CD4-positive, alpha-beta T cell (primary cell): Measurements from ENCODE around the gene OR5K3. TPM values are rescaled to one million over a fixed set of nuclear protein-coding genes. Genes with fewer than 3 reads are reported as not detected.

ENCODE experiments used
- ATAC-seq: fragments of 200-7000 bp; cut with Tn5 transposase; one replicate; pipeline ENCODE4 v1.10.0; 2022; ENCODE audit warnings: mild to moderate bottlenecking; ENCODE audit not compliant: poor library complexity
- CTCF ChIA-PET: fragments of 350-600 bp; sonication (Branson Sonifier 250); formaldehyde crosslinking; loops from one replicate; lab custom pipeline; 2021; ENCODE audit warnings: antibody characterized with exemption, inconsistent platforms; lab: Charles Lee
- POLR2A ChIA-PET: fragments of 350-600 bp; sonication (Branson Sonifier 250); formaldehyde crosslinking; loops from one replicate; lab custom pipeline; 2021; ENCODE audit warnings: antibody characterized with exemption, inconsistent platforms; lab: Charles Lee
- DNase-seq, 14 experiments: peaks; one replicate each; pipeline ENCODE4 v3.0.0-alpha.2; 2013 to 2020; ENCODE audit warnings: mixed read lengths in 2 of 14
- H3K27ac ChIP-seq, 2 donors: one replicate each; pipeline versions ENCODE4 v1.5.1 to v1.7.0; 2013; ENCODE audit warnings: low read length in 2 of 2, low read depth in 1 of 2, mild to moderate bottlenecking in 1 of 2
- H3K27me3 ChIP-seq, 2 experiments: 1 replicate in 1 of 2; 2 replicates in 1 of 2; pipeline versions ENCODE4 v1.6.1 to v1.7.0; 2013; ENCODE audit warnings: low read length in 2 of 2, control low read depth in 1 of 2, mild to moderate bottlenecking in 1 of 2, moderate library complexity in 1 of 2; ENCODE audit not compliant: insufficient read depth in 2 of 2, control insufficient read depth in 1 of 2
- H3K36me3 ChIP-seq: one replicate; pipeline ENCODE4 v1.6.1; 2013; ENCODE audit warnings: low read length, control low read depth; ENCODE audit not compliant: insufficient read depth
- H3K4me1 ChIP-seq: one replicate; pipeline ENCODE4 v1.6.1; 2013; ENCODE audit warnings: low read length, control low read depth; ENCODE audit not compliant: insufficient read depth
- H3K4me3 ChIP-seq: one replicate; pipeline ENCODE4 v1.5.1; 2013; ENCODE audit warnings: mild to moderate bottlenecking, low read length, moderate library complexity
- H3K9me3 ChIP-seq, 2 experiments: 1 replicate in 1 of 2; 2 replicates in 1 of 2; pipeline versions ENCODE4 v1.6.1 to v1.7.0; 2013; ENCODE audit warnings: low read length in 2 of 2, mild to moderate bottlenecking in 2 of 2, control low read depth in 1 of 2, moderate library complexity in 1 of 2; ENCODE audit not compliant: control insufficient read depth in 1 of 2, insufficient read depth in 1 of 2
- H3K27ac Mint-ChIP-seq: one replicate; pipeline ENCODE4 v1.8.0; 2020; ENCODE audit warnings: mixed read lengths
- H3K27me3 Mint-ChIP-seq: one replicate; pipeline ENCODE4 v1.8.0; 2021; ENCODE audit warnings: mixed read lengths
- H3K36me3 Mint-ChIP-seq: one replicate; pipeline ENCODE4 v1.8.0; 2021; ENCODE audit warnings: low read depth, mixed read lengths
- H3K4me1 Mint-ChIP-seq: one replicate; pipeline ENCODE4 v1.8.0; 2021; ENCODE audit warnings: low read depth, mixed read lengths
- H3K4me3 Mint-ChIP-seq: one replicate; pipeline ENCODE4 v1.8.0; 2020; ENCODE audit warnings: mild to moderate bottlenecking, mixed read lengths
- H3K9me3 Mint-ChIP-seq: one replicate; pipeline ENCODE4 v1.8.0; 2020; ENCODE audit warnings: mixed read lengths
- CTCF ChIP-seq: fragments of 200-600 bp; IDR thresholded peaks from one replicate; pipeline ENCODE4 v1.8.0; 2022; ENCODE audit warnings: antibody characterized with exemption, mild to moderate bottlenecking
- intact Hi-C, 2 experiments: fragments of 100-400 bp; cut with DNase I in 1 of 2; cut with micrococcal nuclease in 1 of 2; formaldehyde crosslinking; loops; one replicate each; pipeline versions ENCODE4 v1.15.1 to v1.9.0; 2023 to 2025; cut with DNase I, micrococcal nuclease
- total RNA-seq, 174 experiments: library from RNA in 2 of 174; stranded (reverse) in 2 of 174; gene quantifications; one replicate each; pipeline ENCODE4 v1.2.3 and lab custom pipeline; 2021 to 2026

The OR5K3 gene
- total RNA-seq, 2 experiments from 2014 or later: not detected

- Mint-ChIP-seq H3K4me3 (no peak overlapping the region), H3K36me3 (no peaks in the 10 kb centered on the region), H3K9me3 (peaks cover 7% of the 10 kb centered on the region), H3K4me1 (no peaks in the 10 kb centered on the region), H3K27me3 (peaks cover 6% of the 10 kb centered on the region), H3K27ac (no peak overlapping the region)
- ChIA-PET POLR2A (no interaction called here), CTCF (no interaction called here)
- no peak for TF ChIP-seq CTCF
- H3K27me3 ChIP-seq: no peaks in the 10 kb centered on the region
- intact Hi-C loops: no loop called here
- DNase-seq: no peak
- peaks cover 0 to 2% of the 10 kb centered on the region in 2 experiments for H3K9me3 ChIP-seq
- no peak overlapping the region for H3K4me3 ChIP-seq
- no peaks in the 10 kb centered on the region for H3K36me3 ChIP-seq
- H3K4me1 ChIP-seq: no peaks in the 10 kb centered on the region
- no peak for ATAC-seq
- no peak overlapping the region for H3K27ac ChIP-seq
Observed at GRCh38 chr3:98372445-98372844, 18.0 kb upstream of the OR5K3 start.

- POLR2A ChIA-PET: no interaction called here
- Mint-ChIP-seq H3K9me3 (peaks cover 5% of the 10 kb centered on the region), H3K4me3 (no peak overlapping the region), H3K27me3 (peaks cover 3% of the 10 kb centered on the region), H3K36me3 (no peaks in the 10 kb centered on the region), H3K4me1 (no peaks in the 10 kb centered on the region), H3K27ac (no peak overlapping the region)
- no peak overlapping the region for H3K27ac ChIP-seq
- H3K36me3 ChIP-seq: no peaks in the 10 kb centered on the region
- no peaks in the 10 kb centered on the region for H3K4me1 ChIP-seq
- DNase-seq: no peak
- ATAC-seq: no peak
- CTCF ChIA-PET: interaction anchor here (0.9 kb wide), 1 partner anchor 195 kb away, joined by 3 read pairs; no protein-coding TSS in a partner anchor
- intact Hi-C loops: no loop called here
- H3K9me3 ChIP-seq: no peaks in the 10 kb centered on the region
- no peaks in the 10 kb centered on the region for H3K27me3 ChIP-seq
- H3K4me3 ChIP-seq: no peak overlapping the region
- no peak for TF ChIP-seq CTCF
Observed at GRCh38 chr3:98376631-98377030, 13.8 kb upstream of the OR5K3 start.

- no peak overlapping the region for H3K27ac ChIP-seq
- CTCF ChIA-PET: no interaction called here
- Mint-ChIP-seq H3K4me1 (no peaks in the 10 kb centered on the region), H3K9me3 (no peaks in the 10 kb centered on the region), H3K27me3 (peaks cover 26% of the 10 kb centered on the region), H3K27ac (no peak overlapping the region), H3K4me3 (no peak overlapping the region), H3K36me3 (no peaks in the 10 kb centered on the region)
- intact Hi-C loops: no loop called here
- ATAC-seq (no peak), DNase-seq (no peak)
- H3K4me3 ChIP-seq: no peak overlapping the region
- H3K36me3 ChIP-seq: no peaks in the 10 kb centered on the region
- no peaks in the 10 kb centered on the region for H3K4me1 ChIP-seq
- H3K9me3 ChIP-seq: no peaks in the 10 kb centered on the region
- H3K27me3 ChIP-seq: peaks cover 0 to 7% of the 10 kb centered on the region in 2 experiments
- TF ChIP-seq CTCF: no peak
- POLR2A ChIA-PET: no interaction called here
Observed at GRCh38 chr3:98388147-98388546, 2.3 kb upstream of the OR5K3 start.
